HG03108 (cell line): Measurements from ENCODE around the gene SCD.

Experiments
- ATAC-seq: cut with Tn5 transposase; IDR thresholded peaks from one replicate; pipeline ENCODE4 v1.9.1; 2021; ENCODE audit warnings: moderate library complexity; ENCODE audit not compliant: unreplicated experiment

Gene SCD

DNA sequence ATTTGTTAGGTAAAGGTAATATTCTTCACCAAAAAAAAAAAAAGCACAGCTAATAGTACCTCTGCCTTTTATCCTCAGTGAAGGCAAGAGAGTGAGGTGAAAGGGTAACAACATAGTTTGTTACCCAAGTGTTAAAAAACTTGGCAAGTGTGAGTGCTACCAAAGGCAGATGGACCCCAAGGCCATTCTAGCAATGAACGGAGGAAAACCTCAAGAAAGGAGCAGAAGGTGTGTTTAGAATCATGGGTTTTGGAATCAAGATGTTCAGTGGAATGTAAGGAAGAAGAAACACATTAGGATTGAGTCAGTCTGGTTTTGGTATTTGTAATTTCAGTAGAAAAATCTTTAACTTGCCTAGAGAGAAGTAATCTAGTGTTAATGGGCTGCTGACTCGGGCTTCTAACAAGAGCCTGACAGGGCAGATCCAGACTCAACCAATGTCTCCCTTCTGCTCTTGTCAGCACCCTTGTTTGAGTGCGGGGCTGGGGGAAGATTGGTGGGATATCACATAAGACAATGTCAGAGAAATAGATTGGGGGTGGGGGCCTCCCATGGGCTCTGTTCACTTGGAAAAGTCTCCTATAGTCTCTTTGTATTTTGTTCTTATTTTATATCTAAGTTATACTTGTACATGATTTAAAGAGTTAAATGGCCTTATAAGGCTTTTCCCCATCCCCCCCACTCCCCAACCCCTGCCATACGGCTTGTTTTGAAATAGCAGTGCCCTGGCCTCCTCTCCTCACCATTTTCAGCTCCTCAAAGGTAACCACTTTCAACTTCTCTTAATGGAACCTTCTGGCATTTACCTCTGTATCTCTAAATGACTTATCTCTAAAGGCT lies 44.4 kb downstream of the SCD start:
- ATAC-seq: no peak

DNA sequence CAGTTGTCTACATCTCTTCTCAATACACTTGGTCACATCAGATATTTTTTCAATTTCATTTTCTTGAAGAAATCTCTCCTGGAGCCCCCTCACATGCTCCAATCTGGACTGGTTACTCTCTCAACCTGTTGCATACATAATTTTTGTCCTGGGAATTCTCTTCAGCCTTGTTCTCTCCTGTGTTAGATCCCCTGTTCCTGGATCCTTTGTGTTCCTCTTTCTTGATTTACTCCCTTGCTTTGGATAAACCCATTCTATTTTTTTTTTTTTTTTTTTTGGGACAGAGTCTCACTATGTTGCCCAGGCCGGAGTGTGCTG lies 45.6 kb downstream of the SCD start:
- ATAC-seq: no peak

DNA sequence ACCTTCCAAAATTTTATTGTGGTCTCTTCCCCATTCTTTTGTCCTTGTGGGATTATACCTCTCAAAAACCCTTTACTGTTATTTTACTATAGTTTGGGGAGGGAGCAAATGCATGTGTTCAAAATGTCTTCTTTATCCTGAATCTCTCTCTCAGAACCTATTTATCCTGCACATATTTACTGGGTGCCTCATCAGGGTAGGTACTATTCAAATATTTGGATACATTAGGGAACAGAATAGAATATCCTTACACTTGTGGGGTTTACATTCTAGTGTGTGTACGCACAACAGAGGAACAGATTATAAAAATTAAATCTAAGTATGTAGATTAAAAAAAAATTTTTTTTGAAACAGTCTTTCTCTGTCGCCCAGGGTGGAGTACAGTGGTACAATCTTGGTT lies 48.6 kb downstream of the SCD start:
- ATAC-seq: no peak

DNA sequence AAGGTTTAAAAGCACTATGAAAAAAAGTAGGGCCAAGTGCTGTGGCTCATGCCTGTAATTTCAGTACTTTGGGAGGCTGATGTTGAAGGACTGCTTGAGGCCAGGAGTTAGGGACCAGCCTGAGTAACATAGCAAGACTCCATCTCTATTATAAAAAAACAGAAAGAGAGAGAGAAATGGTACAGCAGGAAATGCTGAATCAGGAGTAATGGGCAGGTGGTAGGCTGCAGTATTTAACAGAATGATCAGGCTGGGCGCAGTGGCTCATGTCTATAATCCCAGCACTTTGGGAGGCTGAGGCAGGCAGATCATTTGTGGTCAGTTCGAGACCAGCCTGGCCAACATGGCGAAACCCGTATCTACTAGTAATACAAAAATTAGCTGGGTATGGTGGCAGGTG lies 49.6 kb downstream of the SCD start:
- no peak for ATAC-seq

DNA sequence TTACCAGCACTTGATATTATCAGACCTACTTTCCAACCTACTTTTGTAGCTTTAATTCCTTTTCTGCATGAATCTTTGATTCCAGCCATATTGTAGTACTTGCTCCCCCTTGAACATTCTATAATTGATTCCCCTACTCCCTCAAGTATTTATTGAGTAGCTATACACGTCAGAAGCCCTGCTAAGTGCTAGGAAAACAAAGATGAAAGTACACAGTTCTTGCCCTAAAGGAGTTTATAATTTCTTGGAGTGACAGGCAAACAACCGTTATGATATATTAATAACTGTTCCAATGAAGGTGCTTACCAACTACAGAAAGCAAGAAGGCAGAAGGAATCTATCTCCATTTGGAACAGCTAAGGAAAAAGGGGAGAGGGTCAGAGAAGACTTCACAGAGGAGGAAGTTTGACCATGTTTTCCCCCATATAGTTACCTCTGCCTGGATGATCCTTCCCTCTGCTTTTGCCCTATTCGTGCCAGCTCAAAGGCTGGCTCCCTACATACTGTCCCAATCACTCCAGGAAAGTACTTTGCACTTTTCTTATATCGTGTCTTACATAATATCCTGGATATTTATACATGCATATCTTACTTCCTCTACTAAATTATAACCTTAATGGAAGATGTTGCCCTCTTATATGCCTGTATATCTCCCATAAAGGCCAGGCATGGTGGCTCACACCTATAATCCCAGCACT lies 54.7 kb downstream of the SCD start:
- ATAC-seq: no peak

DNA sequence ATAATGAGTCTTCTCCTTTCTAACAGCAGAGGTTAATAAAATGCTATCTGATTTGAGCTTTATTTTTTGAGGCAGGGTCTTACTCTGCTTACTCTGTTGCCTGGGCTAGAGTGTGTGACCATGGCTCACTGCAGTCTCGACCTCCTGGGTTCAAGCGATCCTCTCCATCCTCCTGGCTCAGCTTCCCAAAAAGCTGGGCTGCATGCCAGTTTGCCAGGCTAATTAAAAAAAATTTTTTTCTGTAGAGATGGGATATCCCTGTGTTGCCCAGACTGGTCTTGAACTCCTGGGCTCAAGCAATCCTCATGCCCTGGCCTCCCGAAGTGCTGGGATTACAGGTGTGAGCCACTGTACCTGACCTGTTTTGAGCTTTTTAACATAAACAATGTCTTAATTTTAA lies 56.7 kb downstream of the SCD start:
- no peak for ATAC-seq

DNA sequence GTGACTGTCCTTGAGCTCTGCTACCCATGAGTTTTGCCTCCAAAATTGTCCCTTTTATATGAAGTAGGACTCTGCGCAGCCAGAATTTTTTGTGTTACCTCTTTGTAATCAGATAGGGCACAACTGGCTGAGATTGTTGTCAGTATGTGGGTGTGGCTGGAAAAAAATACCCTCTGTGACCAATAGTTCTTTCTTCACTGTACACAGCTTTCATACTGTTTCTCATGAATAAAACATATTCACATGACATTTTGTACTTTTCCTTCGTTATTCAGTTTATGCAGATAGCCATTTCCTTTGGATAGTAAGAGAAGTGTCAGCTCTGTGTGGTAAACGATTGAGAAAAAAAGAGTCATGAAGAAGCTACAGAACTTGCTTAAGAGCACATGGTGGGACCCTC lies 66.1 kb downstream of the SCD start:
- no peak for ATAC-seq
